ENCODE measurements around the gene CBX4.

The CBX4 gene

DNA sequence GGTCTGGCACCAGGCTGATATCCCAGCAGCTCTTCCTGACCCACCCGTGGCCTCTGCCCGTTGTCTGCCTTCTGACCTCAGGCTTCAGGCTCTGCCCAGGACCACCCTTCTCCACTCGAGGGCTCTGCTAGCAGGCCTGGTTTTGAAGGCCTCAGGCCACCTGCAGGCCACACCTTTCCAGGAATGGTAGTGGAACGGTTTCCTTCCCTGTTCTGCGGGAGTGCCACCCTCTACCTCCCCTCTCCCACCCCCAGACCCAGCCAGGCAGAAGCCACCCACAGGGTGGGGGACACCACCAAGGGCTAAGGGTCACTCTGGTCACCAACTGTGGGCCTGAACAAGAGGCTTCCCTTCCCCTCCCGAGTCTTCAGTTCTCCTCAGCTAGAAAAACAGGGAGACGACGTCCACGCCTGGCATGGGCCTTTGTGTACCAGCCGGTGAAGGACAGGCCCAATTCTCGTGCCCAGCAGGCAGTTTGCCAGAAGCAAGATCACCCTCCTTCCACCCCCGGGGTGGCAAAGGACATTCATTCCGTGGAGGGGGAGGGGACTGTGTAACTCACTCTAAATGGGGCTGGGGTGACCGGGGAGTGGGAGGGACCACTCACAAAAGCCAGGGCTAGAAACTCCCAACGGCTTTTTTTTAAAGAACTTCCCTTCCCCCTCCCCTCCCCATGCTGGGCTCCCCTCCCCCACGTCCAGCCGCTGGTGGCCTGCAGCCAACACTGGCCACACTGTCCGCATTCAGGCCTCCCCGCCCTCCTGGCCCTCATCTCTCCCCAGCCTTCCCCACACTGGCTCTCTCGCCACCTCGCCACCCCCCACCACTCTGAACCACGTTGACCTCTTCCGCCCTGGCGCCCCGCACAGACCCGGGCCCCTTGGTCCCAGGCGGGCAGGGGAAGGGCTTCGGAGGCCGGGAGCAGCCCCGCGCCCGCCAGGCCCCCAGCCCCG is 7.7 kb downstream of the CBX4 start:
- DNase-seq (ENCODE audit: insufficient read length, low spot score), result no peak
- FAIRE-seq, result no peak

DNA sequence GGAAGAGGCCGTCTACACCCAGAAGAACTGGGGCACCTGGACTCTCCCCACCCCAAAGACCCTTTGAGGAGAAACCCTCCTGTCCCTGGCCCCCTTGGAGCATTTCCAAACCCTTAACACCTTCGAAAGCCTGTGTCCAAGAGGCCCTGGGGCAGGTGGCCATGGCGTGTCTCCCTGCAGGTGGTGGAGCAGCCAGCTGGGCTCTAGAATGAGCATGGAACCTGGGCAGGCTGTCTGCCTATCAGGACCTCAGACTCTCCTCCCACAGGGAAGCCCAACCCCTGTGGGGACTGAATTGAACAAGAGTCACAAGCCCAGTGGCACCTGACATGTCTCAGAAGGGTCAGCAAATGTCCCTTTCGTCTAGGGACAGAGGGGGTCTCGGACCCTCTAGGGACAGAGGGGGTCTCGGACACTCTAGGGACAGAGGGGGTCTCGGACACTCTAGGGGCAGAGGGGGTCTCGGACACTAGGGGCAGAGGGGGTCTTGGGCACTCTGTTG is 8.4 kb downstream of the CBX4 start:
- FAIRE-seq (no peak), DNase-seq (ENCODE audit: insufficient read length, low spot score) (no peak)

DNA sequence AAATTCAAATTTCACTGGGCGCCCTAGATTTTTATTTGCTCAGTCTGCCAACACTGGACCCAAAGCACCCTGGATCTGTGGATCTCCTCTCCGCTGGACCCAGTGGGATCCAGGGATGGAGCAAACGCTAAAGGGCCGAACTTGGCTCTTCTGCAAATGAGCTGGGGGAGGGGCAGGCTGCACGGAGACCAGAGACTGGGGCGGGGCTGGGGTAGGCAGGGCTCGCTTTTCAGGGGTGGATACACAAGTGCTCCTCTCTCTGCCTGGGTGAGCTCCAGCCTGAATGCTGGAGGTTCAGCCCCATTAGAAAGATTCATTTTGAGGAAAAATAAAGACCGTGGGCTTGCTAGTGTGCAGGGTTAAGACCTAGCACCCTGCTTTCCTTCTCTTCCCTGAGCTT is 8.9 kb downstream of the CBX4 start:
- DNase-seq (ENCODE audit: insufficient read length, low spot score), result no peak
- FAIRE-seq, result no peak

DNA sequence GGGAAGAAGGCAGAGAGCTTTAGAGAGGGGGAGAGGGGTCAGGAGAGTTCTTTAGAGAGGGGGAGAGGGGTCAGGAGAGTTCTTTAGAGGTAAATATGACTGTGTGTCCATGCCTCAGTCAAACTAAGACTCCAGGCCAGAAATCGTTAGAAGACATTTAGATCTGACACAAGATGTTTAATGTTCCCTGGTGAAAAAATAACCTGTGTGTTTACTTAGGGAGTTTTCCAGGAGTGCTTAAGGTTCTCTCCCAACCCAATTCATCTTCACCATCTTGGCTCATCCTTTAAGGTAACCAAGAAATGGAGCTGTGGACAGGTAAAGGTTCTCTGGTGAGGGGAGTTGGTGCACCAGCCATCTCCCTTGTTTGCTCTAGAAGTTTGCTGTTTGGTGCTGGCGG is 9.8 kb downstream of the CBX4 start:
- DNase-seq (ENCODE audit: insufficient read length, low spot score), result no peak
- no peak for FAIRE-seq

DNA sequence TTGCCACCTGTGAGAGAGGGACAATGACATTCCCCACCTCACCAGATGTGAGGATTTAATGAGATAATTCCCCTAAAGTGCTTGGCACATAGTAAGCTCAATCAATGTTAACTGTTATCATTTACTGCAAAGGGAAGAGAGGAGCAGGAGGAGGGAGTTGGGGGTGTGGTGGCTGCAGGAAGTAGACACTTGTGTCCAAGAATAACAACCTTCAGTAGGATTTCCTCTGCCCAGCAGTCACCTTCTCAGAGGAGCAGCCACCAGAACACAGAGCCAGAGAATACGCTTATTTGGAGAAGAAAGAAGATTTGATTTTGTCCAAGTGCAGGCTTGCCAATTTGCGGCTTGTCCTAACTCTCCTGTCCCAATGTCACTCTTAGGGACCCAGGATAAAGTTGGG is 10.2 kb downstream of the CBX4 start:
- no peak for DNase-seq (ENCODE audit: insufficient read length, low spot score)
- FAIRE-seq, result no peak

DNA sequence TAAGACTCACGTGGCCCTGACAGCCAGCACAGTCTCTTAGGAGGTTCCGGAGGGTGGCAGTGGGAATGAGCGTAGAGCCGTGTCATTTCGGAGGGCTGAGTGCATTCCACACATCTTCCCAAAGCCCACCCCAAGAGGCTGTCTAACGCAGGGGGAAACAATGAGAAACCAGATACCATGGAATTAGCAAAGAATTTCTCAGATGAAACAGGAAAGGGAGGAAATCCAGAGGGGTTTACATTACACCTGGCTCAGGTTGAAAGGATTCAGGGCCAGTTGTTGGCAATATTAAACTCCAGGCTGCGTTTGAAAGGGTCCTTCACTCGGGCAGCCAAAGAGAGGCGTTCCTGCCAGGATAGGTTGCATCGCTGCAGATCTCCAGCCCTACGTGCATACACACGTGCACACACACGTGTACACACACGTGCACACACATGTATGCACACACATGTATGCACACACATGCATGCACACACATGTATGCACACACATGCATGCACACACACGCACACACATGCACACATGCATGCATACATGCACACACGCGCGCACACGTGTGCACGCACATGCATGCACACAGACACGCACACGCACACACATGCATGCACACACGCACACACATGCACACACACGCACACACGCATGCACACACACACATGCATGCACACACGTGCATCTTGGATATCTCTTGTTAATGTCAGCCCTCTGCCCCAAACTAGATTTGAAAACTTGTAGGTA is 12.2 kb downstream of the CBX4 start:
- DNase-seq (ENCODE audit: insufficient read length, low spot score), result no peak
- FAIRE-seq, result peak; percentile 44

DNA sequence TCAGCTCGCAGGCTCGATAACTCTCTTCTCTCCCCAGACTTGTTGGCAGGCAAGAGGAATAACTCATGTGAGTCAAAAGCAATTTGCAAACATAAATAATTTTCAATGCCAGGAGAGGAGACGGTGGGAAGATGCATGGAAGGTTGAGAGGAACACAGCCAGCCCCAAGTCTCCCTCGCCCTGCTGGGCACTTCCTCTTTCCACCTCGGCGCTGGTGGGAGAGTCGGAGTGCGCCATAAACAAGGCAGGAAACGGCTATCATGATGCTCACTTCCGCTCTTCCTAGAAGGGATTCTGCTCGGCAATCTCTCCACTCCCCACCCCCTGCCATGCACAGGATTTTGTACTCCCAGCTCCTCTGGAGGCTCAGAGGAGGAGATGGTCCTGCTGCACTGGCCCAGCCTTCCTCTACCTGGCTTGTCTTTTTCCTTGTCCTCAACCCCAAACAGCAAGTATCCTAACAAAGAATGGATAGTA is 13.0 kb downstream of the CBX4 start:
- FAIRE-seq (no peak), DNase-seq (ENCODE audit: insufficient read length, low spot score) (no peak)

DNA sequence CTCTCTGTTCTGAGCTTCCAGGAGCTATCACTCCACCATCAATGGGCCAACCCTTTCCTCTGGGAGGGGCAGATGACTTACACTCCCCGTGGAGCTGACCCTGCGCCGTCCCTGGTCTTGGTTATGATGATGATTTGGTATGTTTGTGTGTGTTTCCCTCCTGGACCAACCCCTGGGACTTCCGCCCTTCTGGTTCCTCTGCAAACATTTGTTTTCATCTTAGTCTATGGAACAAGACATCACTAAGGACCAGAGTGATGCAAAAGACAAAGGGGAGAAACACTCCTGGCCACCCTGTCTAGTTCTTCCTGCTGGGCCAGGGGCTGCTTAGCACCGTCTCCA is 13.7 kb downstream of the CBX4 start:
- FAIRE-seq, result no peak
- DNase-seq (ENCODE audit: insufficient read length, low spot score), result no peak

DNA sequence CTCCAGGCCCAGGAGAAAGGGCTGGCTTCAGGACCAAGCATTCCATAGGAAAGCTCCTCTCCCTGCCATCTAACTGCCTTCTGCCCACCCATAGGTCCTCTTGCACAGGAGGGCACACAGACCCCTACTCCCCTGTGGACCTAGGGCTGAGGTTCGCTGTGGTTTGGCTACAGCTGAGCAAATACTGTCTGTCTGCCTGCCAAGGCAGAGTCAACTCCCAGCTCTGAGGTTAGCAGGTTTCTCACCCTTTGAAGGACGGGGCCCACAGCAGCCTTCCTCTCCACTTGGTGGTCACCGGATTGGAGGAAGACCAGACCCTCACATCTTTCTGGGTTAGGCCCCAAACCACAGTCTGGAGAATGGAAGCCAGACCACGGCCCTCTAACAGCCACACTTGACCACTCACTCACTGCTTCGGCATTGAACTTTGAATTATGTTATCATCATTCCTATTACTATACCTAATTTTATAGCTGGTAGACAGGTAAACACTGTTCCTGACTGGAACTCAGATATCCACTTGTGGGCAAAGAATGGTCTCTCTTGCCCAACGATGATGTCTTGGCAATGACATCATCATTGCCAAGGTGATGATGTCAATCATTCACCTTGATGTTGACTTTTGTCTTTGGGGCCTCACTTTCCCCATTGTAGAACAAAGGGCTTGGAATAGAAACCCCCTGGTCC is 14.2 kb downstream of the CBX4 start:
- FAIRE-seq (no peak), DNase-seq (ENCODE audit: insufficient read length, low spot score) (no peak)

DNA sequence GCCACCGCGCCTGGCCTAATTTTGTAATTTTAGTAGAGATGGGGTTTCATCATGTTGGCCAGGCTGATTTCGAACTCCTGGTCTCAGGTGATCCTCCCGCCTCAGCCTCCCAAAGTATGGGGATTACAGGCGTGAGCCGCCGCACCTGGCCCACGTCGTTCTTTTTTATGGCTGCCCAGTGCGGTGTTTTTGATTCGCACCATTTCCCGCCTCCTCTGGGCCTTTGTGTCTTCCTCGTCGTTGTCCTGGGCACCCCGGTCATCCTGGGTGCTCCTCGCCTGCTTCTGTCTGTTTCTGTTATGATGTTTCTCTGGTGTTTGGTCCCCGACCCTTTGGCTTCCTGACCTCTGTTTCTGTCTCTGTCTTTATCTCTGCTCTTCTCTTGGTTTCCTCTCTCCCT is 15.0 kb downstream of the CBX4 start:
- DNase-seq (ENCODE audit: insufficient read length, low spot score) (no peak), FAIRE-seq (no peak)

DNA sequence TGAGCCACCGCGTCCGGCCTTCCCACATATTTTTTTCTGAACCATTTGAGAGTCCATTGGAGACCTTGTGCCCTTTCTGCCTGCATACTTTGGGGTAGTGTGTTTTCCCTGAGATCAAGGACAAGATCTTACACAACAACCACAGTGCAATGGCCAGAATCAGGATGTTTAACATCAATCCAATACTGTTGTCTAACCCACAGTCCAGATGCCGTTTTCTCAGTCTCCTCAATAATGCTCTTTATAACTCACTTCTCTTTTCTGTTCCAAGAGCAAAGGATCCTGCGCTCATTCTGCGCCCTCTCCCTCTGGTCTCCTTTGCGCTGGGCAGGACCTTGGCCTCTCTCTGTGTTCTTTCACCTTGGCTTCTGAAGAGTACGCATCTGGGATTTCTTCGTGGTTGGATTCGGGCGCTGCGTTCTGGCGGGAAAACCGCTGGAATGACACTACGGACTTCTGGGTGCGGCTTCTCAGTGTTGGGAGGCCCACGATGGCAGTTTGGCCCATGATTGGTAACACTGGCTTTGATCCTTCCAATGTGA is 16.6 kb downstream of the CBX4 start:
- DNase-seq (ENCODE audit: insufficient read length, low spot score) (no peak), FAIRE-seq (no peak)

DNA sequence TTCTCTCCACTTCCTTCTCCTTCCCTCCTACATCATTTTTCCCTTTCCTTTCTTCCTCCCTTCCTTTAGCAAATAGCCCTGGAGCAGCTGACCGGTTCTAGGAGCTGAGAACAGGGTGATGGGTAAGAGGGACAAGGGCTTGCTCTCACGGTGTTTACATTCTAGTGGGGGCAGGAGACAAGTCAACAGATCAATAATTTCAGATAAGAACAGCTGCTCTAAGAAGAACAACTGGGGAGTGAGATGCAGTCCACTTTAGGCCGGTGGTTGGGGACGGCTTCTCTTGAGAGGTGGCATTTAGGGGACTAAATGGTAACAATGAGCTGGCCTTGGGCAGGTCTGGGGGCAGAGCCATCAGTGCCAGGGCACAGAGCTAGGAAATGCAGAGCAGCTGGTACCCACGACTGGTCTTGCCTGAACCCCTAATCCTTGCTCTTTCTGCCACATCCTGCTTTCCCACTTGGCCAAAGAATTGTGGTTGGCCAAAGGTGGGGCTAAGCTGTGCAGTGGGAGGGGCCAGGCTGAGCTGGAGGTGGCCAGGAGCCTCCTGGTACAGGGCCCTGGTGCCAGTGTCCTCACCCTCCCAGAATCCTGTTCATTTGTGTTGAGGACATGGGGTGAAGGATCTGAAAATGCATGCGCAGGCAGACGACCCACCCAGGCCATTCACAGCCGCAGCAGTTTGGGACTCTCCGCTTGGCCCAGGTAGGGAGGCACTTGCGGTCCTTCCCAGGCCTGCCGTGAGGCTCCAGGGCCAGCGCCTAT is 17.7 kb downstream of the CBX4 start:
- DNase-seq (ENCODE audit: insufficient read length, low spot score), result no peak
- no peak for FAIRE-seq

DNA sequence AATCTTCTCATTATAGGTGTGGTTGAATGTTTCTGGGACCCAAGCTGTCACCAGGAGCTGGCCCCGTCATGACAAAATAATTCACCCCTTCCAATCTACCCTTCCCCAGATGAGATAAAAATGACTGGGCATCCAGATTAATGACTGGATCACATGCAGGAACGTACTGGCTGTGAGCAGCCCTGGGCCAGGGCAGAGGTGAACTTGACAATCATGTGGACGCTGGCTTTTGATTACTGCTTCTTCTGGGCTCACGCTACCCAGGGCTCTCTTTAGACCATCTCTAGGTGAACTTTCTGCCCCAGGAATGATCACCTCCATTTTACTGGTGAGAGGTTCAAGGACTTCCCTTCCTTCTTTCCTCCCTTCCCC is 18.3 kb downstream of the CBX4 start:
- DNase-seq (ENCODE audit: insufficient read length, low spot score), result no peak
- no peak for FAIRE-seq

DNA sequence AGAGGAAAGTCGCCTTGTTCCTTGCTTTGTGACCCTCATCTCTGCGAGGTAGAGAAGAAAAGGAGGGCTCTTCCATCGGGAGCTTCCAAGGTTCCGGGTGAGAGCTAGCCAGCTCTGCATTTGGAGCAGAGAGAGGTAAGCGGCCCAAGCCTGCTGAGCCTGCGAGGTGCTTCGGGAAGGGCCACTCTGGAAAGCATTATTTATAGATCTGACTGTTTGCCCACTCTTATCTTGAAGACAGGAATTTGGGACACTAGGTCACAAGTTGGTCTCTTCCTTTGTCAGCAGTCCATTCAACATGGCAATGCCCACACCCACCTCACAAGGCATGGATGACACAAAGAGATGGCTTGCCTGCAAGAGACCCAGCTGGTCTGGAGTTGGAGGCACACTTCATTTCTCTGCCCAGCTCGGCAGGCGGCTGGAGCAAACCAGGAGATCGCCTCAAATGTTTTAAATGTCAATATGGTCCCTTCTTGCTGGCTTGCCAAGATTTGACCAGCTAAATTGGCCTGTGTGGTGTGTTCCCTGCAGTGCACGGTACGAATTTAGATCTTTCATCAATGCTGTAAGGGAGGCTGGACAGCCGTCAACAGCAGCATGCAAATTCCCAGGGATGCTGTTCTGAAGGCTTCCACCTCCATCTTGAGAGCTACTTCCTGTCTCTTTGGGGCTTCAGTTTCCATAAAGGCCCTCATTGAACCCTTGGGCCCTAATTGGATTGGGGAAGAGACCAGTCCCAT is 19.5 kb downstream of the CBX4 start:
- DNase-seq (ENCODE audit: insufficient read length, low spot score) (no peak), FAIRE-seq (no peak)

DNA sequence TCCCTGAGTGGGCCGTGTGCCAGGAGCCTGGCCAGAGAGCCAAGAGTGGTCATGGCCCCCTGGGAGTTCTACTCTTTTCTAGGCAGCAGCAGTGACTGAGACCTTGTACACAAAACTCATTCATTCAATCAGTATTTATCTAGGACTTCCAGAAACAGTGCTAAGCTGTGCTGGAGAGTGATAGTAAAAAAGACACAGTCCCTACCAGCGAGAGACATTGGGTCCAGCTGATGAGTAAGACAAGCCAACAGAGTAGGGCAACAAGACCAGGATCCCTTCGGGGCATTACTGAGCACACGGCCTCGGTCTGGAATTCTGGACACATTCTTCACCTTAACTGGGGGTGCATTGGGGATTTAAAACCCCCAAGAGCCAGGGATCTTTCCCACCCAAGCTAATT is 20.2 kb downstream of the CBX4 start:
- no peak for FAIRE-seq

DNA sequence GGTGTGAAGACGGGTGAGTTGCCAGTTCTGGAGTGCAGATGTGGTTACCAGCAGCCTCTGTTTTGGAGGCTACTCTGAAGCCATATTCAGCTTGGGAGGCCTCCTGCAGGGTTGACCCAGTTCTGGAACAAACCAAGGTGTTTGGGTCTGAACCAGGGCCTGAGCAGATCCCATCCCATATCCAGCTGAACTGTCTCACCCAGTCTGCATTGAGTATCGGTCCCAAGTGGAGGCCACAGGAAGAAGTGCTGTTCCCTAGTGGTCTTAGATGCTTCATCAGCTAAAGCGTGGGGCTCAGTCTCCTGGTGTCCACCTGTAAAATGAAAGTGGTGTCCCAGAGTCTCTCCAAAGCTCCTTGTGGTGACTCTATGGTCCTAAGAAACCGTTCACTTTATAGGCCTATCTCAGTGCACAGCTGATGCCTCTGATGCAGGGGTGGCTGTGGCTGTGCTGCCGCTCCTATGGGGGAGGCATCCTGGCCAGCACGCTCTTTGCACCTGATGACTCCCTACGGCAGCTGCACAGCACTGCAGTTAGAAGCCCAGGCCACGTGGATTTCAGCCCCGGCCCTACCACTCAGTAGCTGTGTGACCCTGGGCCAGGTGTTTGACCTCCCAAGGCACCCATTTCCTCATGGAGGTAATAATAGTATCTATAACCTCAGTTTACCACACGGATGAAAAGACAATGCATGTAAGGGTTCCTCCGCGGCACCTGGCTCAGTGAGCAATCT is 21.0 kb downstream of the CBX4 start:
- DNase-seq (ENCODE audit: insufficient read length, low spot score) (no peak), FAIRE-seq (no peak)

More for the DNA sequence above, 20.2 kb downstream of the CBX4 start:
- no peak for DNase-seq (ENCODE audit: insufficient read length, low spot score)

DNA sequence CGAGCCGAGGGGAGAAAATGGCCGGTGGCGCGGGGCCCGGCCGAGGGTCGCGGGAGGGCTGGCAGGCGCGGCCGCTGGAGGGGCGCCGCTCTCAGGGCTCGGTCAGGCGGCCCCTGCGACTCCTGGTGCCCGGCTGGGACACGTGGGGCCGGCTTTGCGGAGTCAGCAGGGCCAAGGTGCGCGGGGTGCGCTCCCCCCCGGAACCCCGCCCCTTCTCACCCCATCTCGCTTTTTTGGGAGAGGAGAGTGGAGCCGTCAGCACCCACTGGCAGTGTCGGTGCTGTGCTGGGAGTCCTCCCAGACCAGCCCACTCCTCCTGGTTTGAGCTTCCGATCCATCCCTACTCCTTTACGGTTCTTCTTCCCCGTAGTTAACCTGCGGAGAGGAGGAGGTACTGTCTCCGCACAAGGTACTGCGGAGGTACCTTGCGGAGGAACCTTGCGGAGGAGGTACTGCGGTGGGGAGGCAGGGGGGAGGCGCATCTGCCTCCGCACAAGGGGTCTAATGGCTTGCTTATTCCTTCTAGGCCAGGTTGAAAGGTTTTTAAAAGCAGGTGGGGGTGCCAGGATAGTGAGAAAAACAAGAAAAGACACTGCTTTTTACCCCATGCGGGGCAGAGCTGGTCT is 23.3 kb downstream of the CBX4 start:
- FAIRE-seq (no peak), DNase-seq (ENCODE audit: insufficient read length, low spot score) (no peak)
